Measurements from ENCODE around the gene THOP1.

The THOP1 gene

GRCh38 chr19:2845107-2845506, 59.8 kb downstream of the THOP1 start:
- DNase-seq (ENCODE audit: low spot score) = no peak
- peaks cover 2% of the 10 kb centered on the region for H3K4me1 Mint-ChIP-seq (ENCODE audit: low read depth)
- peaks cover 12% of the 10 kb centered on the region for H3K27me3 Mint-ChIP-seq (ENCODE audit: low read depth)
- H3K4me3 Mint-ChIP-seq = no peak overlapping the region
- no peak overlapping the region for H3K27ac Mint-ChIP-seq
- peaks cover 3% of the 10 kb centered on the region for H3K36me3 Mint-ChIP-seq (ENCODE audit: low read depth)
- H3K9me3 Mint-ChIP-seq = peaks cover 24% of the 10 kb centered on the region

- H3K36me3 Mint-ChIP-seq (ENCODE audit: low read depth) = peaks cover 11% of the 10 kb centered on the region
- H3K4me3 Mint-ChIP-seq = no peak overlapping the region
- DNase-seq (ENCODE audit: low spot score) = no peak
- H3K27me3 Mint-ChIP-seq (ENCODE audit: low read depth) = peaks cover 12% of the 10 kb centered on the region
- H3K27ac Mint-ChIP-seq = no peak overlapping the region
- peaks cover 35% of the 10 kb centered on the region for H3K9me3 Mint-ChIP-seq
- H3K4me1 Mint-ChIP-seq (ENCODE audit: low read depth) = peaks cover 2% of the 10 kb centered on the region
Measured at GRCh38 chr19:2846180-2846894, 61.0 kb downstream of the THOP1 start.

- Mint-ChIP-seq H3K4me3 (no peak overlapping the region), H3K27ac (no peak overlapping the region), H3K27me3 (ENCODE audit: low read depth) (peaks cover 7% of the 10 kb centered on the region), H3K4me1 (ENCODE audit: low read depth) (no peaks in the 10 kb centered on the region), H3K9me3 (peaks cover 41% of the 10 kb centered on the region), H3K36me3 (ENCODE audit: low read depth) (peaks cover 22% of the 10 kb centered on the region)
- no peak for DNase-seq (ENCODE audit: low spot score)
Measured at GRCh38 chr19:2847507-2847906, 62.2 kb downstream of the THOP1 start.

GRCh38 chr19:2848616-2849015, 63.3 kb downstream of the THOP1 start:
- no peak overlapping the region for H3K4me3 Mint-ChIP-seq
- H3K9me3 Mint-ChIP-seq = peaks cover 50% of the 10 kb centered on the region
- DNase-seq (ENCODE audit: low spot score) = no peak
- peaks cover 3% of the 10 kb centered on the region for H3K27me3 Mint-ChIP-seq (ENCODE audit: low read depth)
- H3K36me3 Mint-ChIP-seq (ENCODE audit: low read depth) = peaks cover 25% of the 10 kb centered on the region
- no peak overlapping the region for H3K27ac Mint-ChIP-seq
- no peaks in the 10 kb centered on the region for H3K4me1 Mint-ChIP-seq (ENCODE audit: low read depth)

- Mint-ChIP-seq H3K27me3 (ENCODE audit: low read depth) (no peaks in the 10 kb centered on the region), H3K9me3 (peaks cover 58% of the 10 kb centered on the region), H3K27ac (no peak overlapping the region), H3K36me3 (ENCODE audit: low read depth) (peaks cover 26% of the 10 kb centered on the region), H3K4me3 (no peak overlapping the region), H3K4me1 (ENCODE audit: low read depth) (no peaks in the 10 kb centered on the region)
- no peak for DNase-seq (ENCODE audit: low spot score)
Measured at GRCh38 chr19:2850256-2850925, 65.1 kb downstream of the THOP1 start.

GRCh38 chr19:2852598-2852997, 67.3 kb downstream of the THOP1 start:
- no peak for DNase-seq (ENCODE audit: low spot score)
- Mint-ChIP-seq H3K36me3 (ENCODE audit: low read depth) (peaks cover 26% of the 10 kb centered on the region), H3K27ac (no peak overlapping the region), H3K4me3 (no peak overlapping the region), H3K27me3 (ENCODE audit: low read depth) (no peaks in the 10 kb centered on the region), H3K4me1 (ENCODE audit: low read depth) (peaks cover 2% of the 10 kb centered on the region), H3K9me3 (peaks cover 60% of the 10 kb centered on the region)

GRCh38 chr19:2853015-2853606, 67.8 kb downstream of the THOP1 start:
- Mint-ChIP-seq H3K4me3 (no peak overlapping the region), H3K27me3 (ENCODE audit: low read depth) (no peaks in the 10 kb centered on the region), H3K36me3 (ENCODE audit: low read depth) (peaks cover 26% of the 10 kb centered on the region), H3K4me1 (ENCODE audit: low read depth) (peaks cover 2% of the 10 kb centered on the region), H3K27ac (no peak overlapping the region), H3K9me3 (peaks cover 60% of the 10 kb centered on the region)
- no peak for DNase-seq (ENCODE audit: low spot score)

GRCh38 chr19:2854849-2855248, 69.5 kb downstream of the THOP1 start:
- Mint-ChIP-seq H3K36me3 (ENCODE audit: low read depth) (peaks cover 26% of the 10 kb centered on the region), H3K27me3 (ENCODE audit: low read depth) (no peaks in the 10 kb centered on the region), H3K9me3 (peaks cover 69% of the 10 kb centered on the region)

GRCh38 chr19:2856457-2857050, 71.3 kb downstream of the THOP1 start:
- Mint-ChIP-seq H3K36me3 (ENCODE audit: low read depth) (peaks cover 14% of the 10 kb centered on the region), H3K4me3 (no peak overlapping the region), H3K9me3 (peaks cover 57% of the 10 kb centered on the region), H3K27ac (no peak overlapping the region), H3K27me3 (ENCODE audit: low read depth) (no peaks in the 10 kb centered on the region), H3K4me1 (ENCODE audit: low read depth) (peaks cover 2% of the 10 kb centered on the region)
- DNase-seq (ENCODE audit: low spot score) = no peak

More at GRCh38 chr19:2854849-2855248, 69.5 kb downstream of the THOP1 start:
- Mint-ChIP-seq H3K4me1 (ENCODE audit: low read depth) (peaks cover 2% of the 10 kb centered on the region), H3K27ac (no peak overlapping the region), H3K4me3 (no peak overlapping the region)
- no peak for DNase-seq (ENCODE audit: low spot score)

- H3K9me3 Mint-ChIP-seq = peaks cover 48% of the 10 kb centered on the region
- H3K4me3 Mint-ChIP-seq = no peak overlapping the region
- peaks cover 2% of the 10 kb centered on the region for H3K4me1 Mint-ChIP-seq (ENCODE audit: low read depth)
- H3K27ac Mint-ChIP-seq = no peak overlapping the region
- no peaks in the 10 kb centered on the region for H3K27me3 Mint-ChIP-seq (ENCODE audit: low read depth)
- H3K36me3 Mint-ChIP-seq (ENCODE audit: low read depth) = peaks cover 1% of the 10 kb centered on the region
- DNase-seq (ENCODE audit: low spot score) = no peak
Measured at GRCh38 chr19:2858864-2859263, 73.6 kb downstream of the THOP1 start.

- Mint-ChIP-seq H3K27ac (no peak overlapping the region), H3K4me1 (ENCODE audit: low read depth) (no peaks in the 10 kb centered on the region), H3K27me3 (ENCODE audit: low read depth) (no peaks in the 10 kb centered on the region)
Measured at GRCh38 chr19:2863816-2864215, 78.5 kb downstream of the THOP1 start.

More at GRCh38 chr19:2863816-2864215, 78.5 kb downstream of the THOP1 start:
- H3K36me3 Mint-ChIP-seq (ENCODE audit: low read depth) = no peaks in the 10 kb centered on the region
- no peak overlapping the region for H3K4me3 Mint-ChIP-seq
- peaks cover 37% of the 10 kb centered on the region for H3K9me3 Mint-ChIP-seq
- DNase-seq (ENCODE audit: low spot score) = no peak

Measured in T-helper 2 cell treated with Interferon-gamma antibody and Interleukin-4, amounts not matched to agents 5 μg/mL and 100 μg/mL, for 36 hours (primary cell).